Mesenchymal stem cell (in vitro differentiated cells and primary cell): Measurements from ENCODE around the gene FUT7.

Experiments
- DNase-seq: peaks from one replicate; pipeline ENCODE4 v3.0.0-alpha.2; 2013
- H2AFZ ChIP-seq: one replicate; pipeline ENCODE4 v1.6.1; 2013; ENCODE audit warnings: low read depth, mild to moderate bottlenecking, control low read depth, inconsistent platforms, low read length, moderate library complexity
- H2AK5ac ChIP-seq: 2 replicates; pipeline ENCODE4 v1.6.1; 2013; ENCODE audit warnings: low read length, moderate library complexity, mild to moderate bottlenecking, inconsistent platforms; ENCODE audit not compliant: severe bottlenecking
- H2BK120ac ChIP-seq: one replicate; pipeline ENCODE4 v1.6.1; 2013; ENCODE audit warnings: low read depth, mild to moderate bottlenecking, inconsistent platforms, low read length, moderate library complexity
- H2BK12ac ChIP-seq, 2 experiments: one replicate each; pipeline ENCODE4 v1.6.1; 2013; ENCODE audit warnings: inconsistent platforms in 2 of 2, low read length in 2 of 2, mild to moderate bottlenecking in 2 of 2, moderate library complexity in 2 of 2, control low read depth in 1 of 2
- H2BK15ac ChIP-seq: one replicate; pipeline ENCODE4 v1.6.1; 2013; ENCODE audit warnings: mild to moderate bottlenecking, low read depth, inconsistent platforms; ENCODE audit not compliant: poor library complexity, severe bottlenecking
- H2BK5ac ChIP-seq: 2 replicates; pipeline ENCODE4 v1.6.1; 2013; ENCODE audit warnings: low read depth, mild to moderate bottlenecking, low read length, control low read depth, inconsistent platforms; ENCODE audit not compliant: poor library complexity, severe bottlenecking
- H3K14ac ChIP-seq, 2 experiments: one replicate each; pipeline ENCODE4 v1.6.1; 2013; ENCODE audit warnings: inconsistent platforms in 2 of 2, low read length in 2 of 2, control low read depth in 1 of 2, mild to moderate bottlenecking in 1 of 2, moderate library complexity in 1 of 2
- H3K18ac ChIP-seq, 2 experiments: one replicate each; pipeline ENCODE4 v1.6.1; 2013; ENCODE audit warnings: inconsistent platforms in 2 of 2, low read length in 2 of 2, control low read depth in 1 of 2, low read depth in 1 of 2, mild to moderate bottlenecking in 1 of 2
- H3K23ac ChIP-seq, 2 experiments: one replicate each; pipeline ENCODE4 v1.6.1; 2013; ENCODE audit warnings: inconsistent platforms in 2 of 2, low read length in 2 of 2, mild to moderate bottlenecking in 2 of 2, moderate library complexity in 2 of 2, control low read depth in 1 of 2
- H3K27ac ChIP-seq: 2 replicates; pipeline ENCODE4 v1.5.1; 2013; ENCODE audit warnings: mild to moderate bottlenecking, moderate library complexity, low read length, control low read depth, inconsistent platforms; ENCODE audit not compliant: poor library complexity, severe bottlenecking
- H3K27me3 ChIP-seq, 2 experiments: 2 replicates each; pipeline versions ENCODE4 v1.6.1 to v1.7.0; 2013; ENCODE audit warnings: low read length in 2 of 2, mild to moderate bottlenecking in 2 of 2, moderate library complexity in 2 of 2, control low read depth in 1 of 2, inconsistent platforms in 1 of 2; ENCODE audit not compliant: control insufficient read depth in 1 of 2, insufficient read depth in 1 of 2
- H3K36me3 ChIP-seq, 2 experiments: 2 replicates each; pipeline versions ENCODE4 v1.6.1 to v1.7.0; 2013; ENCODE audit warnings: low read length in 2 of 2, control low read depth in 1 of 2, inconsistent platforms in 1 of 2, low read depth in 1 of 2, mild to moderate bottlenecking in 1 of 2; ENCODE audit not compliant: insufficient read depth in 2 of 2, control insufficient read depth in 1 of 2
- H3K4ac ChIP-seq, 2 experiments: one replicate each; pipeline ENCODE4 v1.6.1; 2013; ENCODE audit warnings: inconsistent platforms in 2 of 2, low read length in 2 of 2, mild to moderate bottlenecking in 2 of 2, moderate library complexity in 2 of 2, control low read depth in 1 of 2, low read depth in 1 of 2
- H3K4me1 ChIP-seq: 2 replicates; pipeline ENCODE4 v1.6.1; 2013; ENCODE audit warnings: low read depth, low read length, control low read depth; ENCODE audit not compliant: control insufficient read depth, insufficient read depth
- H3K4me2 ChIP-seq: 2 replicates; pipeline ENCODE4 v1.6.1; 2013; ENCODE audit warnings: low read length, mild to moderate bottlenecking, inconsistent platforms; ENCODE audit not compliant: poor library complexity, severe bottlenecking
- H3K4me3 ChIP-seq, 2 experiments: 2 replicates each; pipeline versions ENCODE4 v1.5.1 to v1.7.0; 2013; ENCODE audit warnings: low read length in 2 of 2, mild to moderate bottlenecking in 2 of 2, control low read depth in 1 of 2, low read depth in 1 of 2; ENCODE audit not compliant: insufficient read depth in 1 of 2
- H3K79me1 ChIP-seq: replicated peaks from 2 replicates; pipeline ENCODE4 v1.6.1; 2013; ENCODE audit warnings: mild to moderate bottlenecking, control low read depth, low read length, inconsistent platforms; ENCODE audit not compliant: poor library complexity, severe bottlenecking
- H3K9ac ChIP-seq: 2 replicates; pipeline ENCODE4 v1.7.0; 2013; ENCODE audit warnings: mild to moderate bottlenecking, low read length, moderate library complexity
- H3K9me3 ChIP-seq: 2 replicates; pipeline ENCODE4 v1.7.0; 2013; ENCODE audit warnings: mild to moderate bottlenecking, low read length; ENCODE audit not compliant: control insufficient read depth
- H4K8ac ChIP-seq: one replicate; pipeline ENCODE4 v1.6.1; 2013; ENCODE audit warnings: inconsistent platforms, mild to moderate bottlenecking, low read length, moderate library complexity
- H4K91ac ChIP-seq: one replicate; pipeline ENCODE4 v1.6.1; 2013; ENCODE audit warnings: mild to moderate bottlenecking, low read length, inconsistent platforms
- WGBS: methylation state at CpG from one replicate; pipeline ENCODE4 v1.1.7; 2013; ENCODE audit warnings: mixed read lengths; 5-methylcytosine and 5-hydroxymethylcytosine counted together

FUT7 gene

GRCh38 chr9:136984464-136985026 lies 47.3 kb downstream of the FUT7 start:
- no peak overlapping the region for H2BK12ac ChIP-seq
- DNase-seq = no peak
- no peak overlapping the region for H3K23ac ChIP-seq
- H2BK120ac ChIP-seq = no peak overlapping the region
- no peak overlapping the region for H2AK5ac ChIP-seq
- H3K4me1 ChIP-seq = peaks cover 16% of the 10 kb centered on the region
- no peak overlapping the region for H3K9ac ChIP-seq
- no peak overlapping the region for H2BK15ac ChIP-seq
- no peak overlapping the region for H2BK5ac ChIP-seq
- peaks cover 37 to 45% of the 10 kb centered on the region in 2 experiments for H3K27me3 ChIP-seq
- no peaks in the 10 kb centered on the region for H3K79me1 ChIP-seq
- H3K36me3 ChIP-seq = no peaks in the 10 kb centered on the region
- no peaks in the 10 kb centered on the region for H3K9me3 ChIP-seq
- H3K27ac ChIP-seq = no peak overlapping the region
- no peak overlapping the region for H3K4ac ChIP-seq
- H3K4me2 ChIP-seq = no peak overlapping the region
- 61% methylated on average over 26 of the region's 29 CpGs for WGBS
- no peak overlapping the region for H3K14ac ChIP-seq
- H4K91ac ChIP-seq = no peak overlapping the region
- H2AFZ ChIP-seq = no peak overlapping the region
- no peak overlapping the region for H4K8ac ChIP-seq
- H3K4me3 ChIP-seq = no peak overlapping the region
- no peak overlapping the region for H3K18ac ChIP-seq

- Histone ChIP-seq H3K23ac (no peak overlapping the region), H4K8ac (no peak overlapping the region), H2AK5ac (no peak overlapping the region), H3K9ac (no peak overlapping the region), H2BK120ac (no peak overlapping the region), H4K91ac (no peak overlapping the region), H3K79me1 (no peaks in the 10 kb centered on the region), H3K27ac (no peak overlapping the region), H3K14ac (no peak overlapping the region), H2AFZ (no peak overlapping the region), H2BK5ac (no peak overlapping the region), H3K4ac (no peak overlapping the region), H3K36me3 (peaks cover 0 to 4% of the 10 kb centered on the region in 2 experiments), H3K18ac (no peak overlapping the region), H2BK15ac (no peak overlapping the region), H3K4me1 (peaks cover 16% of the 10 kb centered on the region), H3K4me3 (no peak overlapping the region), H3K4me2 (no peak overlapping the region), H2BK12ac (no peak overlapping the region), H3K9me3 (no peaks in the 10 kb centered on the region), H3K27me3 (peaks cover 37 to 49% of the 10 kb centered on the region in 2 experiments)
- 77% methylated on average over 10 of the region's 11 CpGs for WGBS
- DNase-seq = no peak
Measured at GRCh38 chr9:136983656-136984314, 48.1 kb downstream of the FUT7 start.

- H2AFZ ChIP-seq = no peak overlapping the region
- H2AK5ac ChIP-seq = no peak overlapping the region
- no peak overlapping the region for H2BK15ac ChIP-seq
- H3K18ac ChIP-seq = no peak overlapping the region
- DNase-seq = no peak
- peaks cover 37 to 49% of the 10 kb centered on the region in 2 experiments for H3K27me3 ChIP-seq
- no peaks in the 10 kb centered on the region for H3K79me1 ChIP-seq
- H3K4me3 ChIP-seq = no peak overlapping the region
- H2BK120ac ChIP-seq = no peak overlapping the region
- H2BK5ac ChIP-seq = no peak overlapping the region
- no peak overlapping the region for H2BK12ac ChIP-seq
- no peaks in the 10 kb centered on the region for H3K9me3 ChIP-seq
- H3K14ac ChIP-seq = no peak overlapping the region
- H3K4me2 ChIP-seq = no peak overlapping the region
- H3K9ac ChIP-seq = no peak overlapping the region
- no peak overlapping the region for H4K8ac ChIP-seq
- no peak overlapping the region for H3K4ac ChIP-seq
- H4K91ac ChIP-seq = no peak overlapping the region
- peaks cover 17% of the 10 kb centered on the region for H3K4me1 ChIP-seq
- H3K36me3 ChIP-seq = peaks cover 0 to 4% of the 10 kb centered on the region in 2 experiments
- H3K23ac ChIP-seq = no peak overlapping the region
- WGBS = 91% methylated on average over 9 of the region's 9 CpGs
- no peak overlapping the region for H3K27ac ChIP-seq
Measured at GRCh38 chr9:136983167-136983566, 48.7 kb downstream of the FUT7 start.

GRCh38 chr9:136982232-136983051 lies 49.4 kb downstream of the FUT7 start, which contains the start of gene LCNL1:
TSS of gene LCNL1 (plus strand) at chr9:136982993. CDS start at chr9:136983587, 594 bp downstream.
- Histone ChIP-seq H4K8ac (no peak within 1 kb of the TSS), H3K4me1 (peaks cover 23% of the 10 kb centered on the region), H3K4me3 (no peak within 1 kb of the TSS), H3K27ac (no peak within 1 kb of the TSS), H3K36me3 (peaks cover 0 to 4% of the 10 kb centered on the region in 2 experiments), H3K79me1 (no peaks in the 10 kb centered on the region), H2BK120ac (no peak within 1 kb of the TSS), H3K18ac (no peak within 1 kb of the TSS), H3K14ac (no peak within 1 kb of the TSS), H3K9ac (no peak within 1 kb of the TSS), H4K91ac (peak within 1 kb of the TSS; percentile 43), H3K23ac (no peak within 1 kb of the TSS), H2AK5ac (no peak within 1 kb of the TSS), H2AFZ (no peak within 1 kb of the TSS), H3K9me3 (no peaks in the 10 kb centered on the region), H2BK15ac (no peak within 1 kb of the TSS), H2BK5ac (no peak within 1 kb of the TSS), H3K27me3 (peaks cover 37 to 55% of the 10 kb centered on the region in 2 experiments), H2BK12ac (peak within 1 kb of the TSS in 1 of 2 experiments; percentile 7), H3K4ac (no peak within 1 kb of the TSS), H3K4me2 (no peak within 1 kb of the TSS)
- WGBS = 91% methylated on average over 18 of the region's 18 CpGs
- DNase-seq = no peak
